GM23248 (cell line): ENCODE measurements around the gene HES2.

Experiments used
- EZH2 ChIP-seq: fragments of 200-600 bp; sonication (generic); IDR thresholded peaks from 2 replicates; pipeline ENCODE4 v1.6.1; 2018; ENCODE audit warnings: antibody characterized with exemption, mild to moderate bottlenecking; ENCODE audit not compliant: insufficient read depth, poor library complexity, severe bottlenecking
- EZH2phosphoT487 ChIP-seq: fragments of 200-600 bp; sonication (generic); IDR thresholded peaks from 2 replicates; pipeline ENCODE4 v1.6.1; 2018; ENCODE audit warnings: antibody characterized with exemption, moderate library complexity, mild to moderate bottlenecking, low read depth; ENCODE audit not compliant: insufficient read depth

- TF ChIP-seq EZH2 (peak; percentile 89), EZH2phosphoT487 (no peak)
Observed at GRCh38 chr1:6419804-6420453, at the start of gene HES2.
